Activated effector memory CD4-positive, alpha-beta T cell treated with Interleukin-2 at 50 U/mL for 16 hours (primary cell): ENCODE results near the gene PPP4R2.

Experiments
- DNase-seq: peaks from one replicate; pipeline ENCODE4 v3.0.0-alpha.2; 2020

PPP4R2 gene, protein sequence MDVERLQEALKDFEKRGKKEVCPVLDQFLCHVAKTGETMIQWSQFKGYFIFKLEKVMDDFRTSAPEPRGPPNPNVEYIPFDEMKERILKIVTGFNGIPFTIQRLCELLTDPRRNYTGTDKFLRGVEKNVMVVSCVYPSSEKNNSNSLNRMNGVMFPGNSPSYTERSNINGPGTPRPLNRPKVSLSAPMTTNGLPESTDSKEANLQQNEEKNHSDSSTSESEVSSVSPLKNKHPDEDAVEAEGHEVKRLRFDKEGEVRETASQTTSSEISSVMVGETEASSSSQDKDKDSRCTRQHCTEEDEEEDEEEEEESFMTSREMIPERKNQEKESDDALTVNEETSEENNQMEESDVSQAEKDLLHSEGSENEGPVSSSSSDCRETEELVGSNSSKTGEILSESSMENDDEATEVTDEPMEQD

DNA sequence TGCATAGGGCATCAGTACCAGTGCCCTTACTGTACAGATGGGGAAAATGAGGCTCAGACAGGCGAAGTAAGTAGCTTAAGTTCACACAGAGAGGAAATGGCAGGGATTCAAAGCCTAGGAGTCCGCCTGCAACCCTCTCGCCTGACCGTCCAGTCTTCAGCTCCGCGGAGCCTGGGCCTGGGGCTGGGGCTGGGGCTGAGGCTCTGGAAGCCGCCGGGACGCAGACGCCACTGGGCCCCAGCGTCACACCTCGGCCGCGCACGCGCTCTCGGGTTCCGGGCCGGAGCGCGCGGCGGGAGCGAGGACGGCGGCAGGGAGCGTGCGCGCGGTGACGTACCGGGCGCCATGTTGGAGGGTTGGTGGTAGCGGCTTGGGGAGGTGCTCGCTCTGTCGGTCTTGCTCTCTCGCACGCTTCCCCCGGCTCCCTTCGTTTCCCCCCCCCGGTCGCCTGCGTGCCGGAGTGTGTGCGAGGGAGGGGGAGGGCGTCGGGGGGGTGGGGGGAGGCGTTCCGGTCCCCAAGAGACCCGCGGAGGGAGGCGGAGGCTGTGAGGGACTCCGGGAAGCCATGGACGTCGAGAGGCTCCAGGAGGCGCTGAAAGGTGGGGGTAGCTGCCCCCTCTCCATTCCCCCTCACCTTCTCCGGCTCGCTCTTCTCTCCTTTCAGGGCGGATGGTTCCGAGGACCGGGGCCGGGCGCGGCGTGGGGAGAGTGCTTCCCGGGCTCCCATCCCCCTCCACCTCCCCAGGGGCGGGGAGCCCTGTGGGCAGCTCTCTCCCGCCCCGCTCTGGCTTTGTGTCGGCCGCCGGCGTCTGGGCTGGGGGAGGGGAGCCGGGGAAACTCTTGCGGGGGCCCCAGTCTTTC, at the start of gene PPP4R2:
Gene PPP4R2, plus strand, starts transcription at position 339 of the 861 bp plus-strand sequence. Its CDS starts 227 bp downstream, at position 566.
- peak; percentile 90 for DNase-seq

DNA sequence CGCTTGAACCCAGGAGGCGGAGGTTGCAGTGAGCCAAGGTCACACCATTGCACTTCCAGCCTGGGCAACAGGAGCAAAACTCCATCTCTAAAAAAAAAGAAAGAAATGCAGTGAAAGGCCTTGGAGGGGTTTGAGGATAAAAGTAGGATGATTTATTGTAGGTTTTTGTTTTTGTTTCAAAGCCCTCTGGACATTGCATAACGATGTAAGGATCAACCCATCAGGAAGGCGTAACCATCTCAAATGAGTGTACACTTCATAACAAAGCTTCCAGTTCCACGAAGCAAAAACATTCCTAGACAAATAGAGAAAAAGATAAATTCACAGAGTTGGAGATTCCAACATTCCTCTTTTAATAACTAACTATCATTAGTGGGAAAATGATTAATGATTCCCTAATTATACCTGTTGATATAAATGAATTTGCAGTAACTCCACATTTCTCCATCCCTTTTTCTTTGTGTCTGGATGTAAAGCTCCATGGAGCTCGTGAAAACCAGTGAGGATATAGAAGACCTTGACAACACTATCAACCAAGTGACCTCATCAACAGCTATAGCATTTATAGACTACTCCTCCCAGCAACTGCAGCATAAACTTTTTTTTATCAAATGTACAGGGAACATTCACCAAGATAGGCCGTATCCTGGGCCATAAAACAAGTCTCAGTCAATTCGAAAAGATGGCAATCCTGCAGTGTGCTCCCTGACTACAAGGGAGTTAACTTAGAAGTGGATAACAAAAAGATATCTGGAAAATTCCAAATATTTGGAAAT, 48.7 kb upstream of the PPP4R2 start:
- no peak for DNase-seq

DNA sequence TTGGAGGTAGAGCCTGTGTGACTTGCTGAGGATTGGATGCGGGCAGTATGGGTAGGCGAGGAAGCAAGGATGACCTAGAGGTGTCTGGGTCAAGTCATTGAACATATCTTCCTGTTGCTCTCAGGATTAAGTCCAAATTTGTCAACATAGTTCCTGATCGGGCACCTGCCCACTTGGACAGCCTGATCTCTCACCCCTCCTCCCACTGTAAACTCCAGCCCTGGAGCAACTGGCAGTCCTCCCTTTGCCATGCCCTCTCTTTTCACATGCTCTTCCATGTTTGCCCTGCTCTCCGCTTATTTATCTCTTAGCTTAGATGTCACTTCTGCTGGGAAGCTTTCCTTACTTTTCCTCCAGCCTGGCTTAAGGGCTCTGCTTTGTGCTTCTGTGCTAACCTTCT, 47.6 kb upstream of the PPP4R2 start:
- DNase-seq: no peak

DNA sequence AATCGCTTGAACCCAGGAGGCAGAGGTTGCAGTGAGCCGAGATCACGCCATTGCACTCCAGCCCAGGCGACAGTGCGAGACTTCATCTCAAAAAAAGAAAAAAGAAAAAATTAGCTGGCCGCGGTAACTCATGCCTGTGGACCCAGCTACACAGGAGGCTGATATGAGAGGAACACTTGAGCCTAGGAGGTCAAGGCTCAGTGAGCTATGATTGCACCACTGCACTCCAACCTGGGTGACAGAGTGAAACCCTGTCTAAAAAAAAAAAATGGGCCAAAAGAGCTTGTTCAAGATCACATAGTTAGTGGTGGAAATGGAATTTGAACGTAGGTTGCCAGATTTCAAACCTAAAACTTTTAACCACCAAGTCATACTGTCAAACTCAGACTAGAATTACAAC, 46.2 kb upstream of the PPP4R2 start:
- DNase-seq: no peak

DNA sequence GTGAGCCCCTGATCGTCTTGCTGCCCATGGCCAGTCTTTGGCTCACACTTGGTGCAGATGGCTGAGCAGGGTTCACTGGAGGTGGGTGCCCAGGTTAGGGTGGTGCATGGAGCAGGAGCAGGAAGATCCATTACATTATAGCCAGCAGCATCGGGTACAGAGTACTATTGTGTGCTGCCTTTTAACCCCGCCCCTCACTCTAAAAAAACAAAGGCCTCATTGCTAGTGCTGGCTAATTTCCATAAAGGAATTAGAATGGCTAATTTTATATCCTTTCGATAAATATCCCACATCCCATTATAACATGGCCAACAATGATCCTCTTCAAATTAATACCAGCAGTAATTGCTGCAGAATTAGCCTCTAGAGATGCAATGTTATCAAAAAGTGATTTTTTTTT, 45.8 kb upstream of the PPP4R2 start:
- no peak for DNase-seq

DNA sequence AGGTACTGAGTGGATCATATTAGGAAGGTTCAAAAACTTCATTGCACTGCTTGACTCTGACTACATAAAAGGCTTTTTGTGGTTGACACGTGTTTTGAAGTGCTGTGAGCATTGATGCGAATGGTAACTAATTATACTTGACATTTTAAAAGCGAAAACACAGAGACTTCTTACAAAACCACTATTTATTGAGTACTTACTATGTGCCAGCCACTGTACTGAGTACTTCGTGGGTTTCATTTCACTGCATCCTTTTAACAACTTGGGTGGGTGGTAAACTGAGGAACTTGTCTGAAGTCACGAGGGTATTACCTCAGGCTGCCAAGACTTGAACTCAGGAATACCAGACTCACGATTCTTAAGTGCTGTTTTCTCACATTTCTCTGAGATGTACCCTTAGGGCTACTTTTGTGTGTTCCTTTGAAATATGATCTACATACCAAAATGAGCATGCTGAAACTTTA, 45.3 kb upstream of the PPP4R2 start:
- DNase-seq: no peak

DNA sequence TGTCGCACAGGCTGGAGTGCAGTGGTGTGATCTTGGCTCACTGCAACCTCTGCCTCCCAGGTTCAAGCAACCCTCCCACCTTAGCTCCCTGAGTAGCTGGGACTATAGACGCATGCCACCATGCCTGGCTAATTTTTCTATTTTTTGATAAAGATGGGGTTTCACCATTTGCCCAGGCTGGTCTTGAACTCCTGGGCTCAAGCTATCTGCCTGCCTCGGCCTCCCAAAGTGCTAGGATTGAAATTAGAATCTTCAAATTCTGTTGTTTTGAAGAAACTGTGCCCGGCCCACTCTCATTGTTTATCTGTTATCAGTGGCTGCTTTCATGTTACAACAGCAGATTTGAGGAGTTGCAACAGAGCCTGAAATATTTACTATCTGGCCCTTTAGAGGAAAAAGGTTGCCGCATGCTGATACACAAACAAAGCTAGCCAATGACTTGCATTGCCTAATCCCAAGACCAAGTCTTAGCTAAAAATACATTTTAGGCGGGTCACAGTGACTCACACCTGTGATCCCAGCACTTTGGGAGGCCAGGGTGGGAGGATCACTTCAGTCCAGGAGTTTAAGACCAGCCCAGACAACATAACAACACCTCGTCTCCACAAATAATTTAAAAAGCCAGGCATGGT, 43.2 kb upstream of the PPP4R2 start:
- no peak for DNase-seq

DNA sequence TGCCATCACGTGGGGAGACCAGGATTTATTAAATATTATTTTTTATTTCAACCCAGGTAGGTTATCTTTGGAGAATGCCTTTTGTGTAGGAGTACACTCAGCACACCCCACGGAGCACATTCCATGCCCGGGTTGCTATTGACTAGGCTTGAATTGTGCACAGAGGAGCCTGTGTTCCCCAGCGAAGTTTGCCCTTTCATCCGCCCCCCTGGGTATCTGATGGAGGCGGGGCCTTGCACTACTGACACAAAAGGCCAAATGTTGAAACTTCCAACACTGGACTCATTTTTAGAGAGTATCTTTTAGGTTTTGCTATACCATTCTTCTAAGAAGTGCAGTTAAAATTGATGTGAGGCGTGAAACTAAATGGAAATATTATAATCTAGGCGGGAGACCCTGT, 39.3 kb upstream of the PPP4R2 start:
- DNase-seq: no peak

DNA sequence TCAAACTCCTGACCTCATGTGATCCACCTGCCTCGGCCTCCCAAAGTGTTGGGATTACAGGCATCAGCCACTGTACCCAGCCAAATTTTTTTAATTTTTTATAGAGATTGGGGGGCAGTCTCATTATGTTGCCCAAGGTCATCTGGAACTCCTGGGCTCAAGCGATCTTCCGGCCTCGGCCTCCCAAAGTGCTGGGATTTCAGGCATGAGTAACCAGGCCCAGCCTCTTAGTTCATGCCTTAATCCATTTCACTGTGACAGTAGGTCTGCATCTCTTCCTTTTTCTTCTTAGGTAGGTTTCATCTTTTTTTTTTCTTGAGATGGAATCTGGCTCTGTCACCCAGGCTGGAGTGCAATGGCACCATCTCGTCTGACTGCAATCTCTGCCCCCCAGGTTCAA, 37.3 kb upstream of the PPP4R2 start:
- DNase-seq: no peak

DNA sequence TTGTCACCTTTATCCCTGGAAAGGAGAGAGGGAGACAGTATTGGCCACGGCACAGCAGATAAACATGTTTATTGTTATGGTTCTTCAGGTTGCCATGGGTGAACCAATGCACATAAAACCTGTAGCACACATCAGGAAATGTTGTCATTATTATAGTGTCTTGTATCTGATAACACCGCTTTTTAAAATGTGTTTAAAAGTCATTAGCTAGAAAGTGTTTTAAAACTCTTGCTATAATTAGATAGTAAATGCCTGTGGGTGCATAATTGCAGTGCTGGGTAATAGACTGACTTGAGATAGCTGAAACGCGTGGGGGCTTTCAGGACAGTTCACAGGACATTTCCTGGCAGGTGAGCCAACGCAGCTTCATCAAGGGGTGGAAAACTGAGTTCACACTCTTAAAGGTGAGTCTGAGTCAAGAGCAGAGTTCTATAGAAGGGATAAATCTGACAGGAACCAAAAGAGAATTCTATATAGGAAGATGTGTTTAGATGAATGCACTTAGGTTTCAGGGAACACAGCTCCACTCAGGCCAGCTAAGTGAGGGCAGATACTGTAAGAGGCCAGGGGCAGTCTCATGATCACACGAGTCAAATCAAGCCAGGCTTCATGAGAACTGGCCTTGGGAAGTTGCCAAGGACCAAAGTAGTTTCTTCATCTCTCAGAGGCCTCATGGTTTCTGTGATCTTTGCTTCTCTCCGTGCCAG, 35.6 kb upstream of the PPP4R2 start:
- DNase-seq: no peak

DNA sequence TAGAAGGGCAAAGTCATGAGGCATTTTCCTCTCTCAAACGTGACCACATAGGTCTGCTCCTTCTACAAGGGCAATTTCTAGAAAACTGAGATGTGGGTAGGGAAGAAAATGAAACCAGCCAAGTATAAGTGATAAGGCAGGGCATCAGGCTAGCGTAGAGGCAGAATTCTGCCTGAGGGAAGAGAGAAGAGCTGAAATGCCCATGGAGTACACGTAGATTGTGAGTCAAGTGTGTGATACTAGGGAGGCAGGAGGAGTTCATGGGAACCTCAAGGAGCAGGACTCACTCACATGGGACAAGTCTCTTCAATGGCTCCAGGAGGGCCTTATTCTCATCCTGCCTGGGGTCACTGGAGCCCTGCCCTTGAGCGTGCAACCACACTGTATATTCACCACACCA, 34.9 kb upstream of the PPP4R2 start:
- DNase-seq: no peak

DNA sequence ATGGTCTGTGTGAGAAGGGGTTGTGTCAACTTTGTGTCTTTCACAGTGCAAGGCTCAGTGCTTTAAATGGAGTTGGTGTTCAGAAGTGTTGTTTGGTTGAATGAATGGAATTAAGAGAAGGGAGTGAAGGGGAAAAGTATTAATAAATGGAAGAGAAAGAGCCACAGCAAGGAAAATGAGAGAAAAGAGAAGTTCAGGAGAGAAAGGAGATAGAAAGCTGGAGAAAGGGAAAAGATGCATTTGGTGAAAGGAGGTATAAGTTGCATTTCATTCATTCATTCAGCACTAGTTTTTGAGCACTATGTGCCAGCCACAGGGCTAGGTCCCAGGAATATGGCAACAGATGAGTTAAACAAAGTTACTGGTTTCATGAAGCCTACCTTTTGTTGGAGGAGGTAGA, 34.3 kb upstream of the PPP4R2 start:
- no peak for DNase-seq

DNA sequence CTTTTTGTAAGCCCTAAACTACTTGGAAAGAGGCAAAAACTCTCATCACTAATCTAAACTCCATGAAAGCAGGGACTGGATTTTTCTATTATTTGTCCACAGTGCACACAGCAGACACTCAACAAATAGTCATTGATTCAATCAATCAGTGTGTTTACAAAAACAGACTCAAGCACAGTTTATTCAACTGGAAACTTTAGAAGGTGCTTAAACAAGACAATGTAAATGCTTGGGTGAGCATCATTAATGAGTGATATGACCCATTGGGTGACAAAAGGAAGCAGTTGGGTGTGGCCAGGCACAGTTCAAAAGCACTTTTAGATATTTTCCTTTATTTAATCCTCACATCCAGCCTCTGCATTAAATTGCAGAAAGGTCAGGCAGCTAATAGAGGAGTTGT, 32.0 kb upstream of the PPP4R2 start:
- no peak for DNase-seq

DNA sequence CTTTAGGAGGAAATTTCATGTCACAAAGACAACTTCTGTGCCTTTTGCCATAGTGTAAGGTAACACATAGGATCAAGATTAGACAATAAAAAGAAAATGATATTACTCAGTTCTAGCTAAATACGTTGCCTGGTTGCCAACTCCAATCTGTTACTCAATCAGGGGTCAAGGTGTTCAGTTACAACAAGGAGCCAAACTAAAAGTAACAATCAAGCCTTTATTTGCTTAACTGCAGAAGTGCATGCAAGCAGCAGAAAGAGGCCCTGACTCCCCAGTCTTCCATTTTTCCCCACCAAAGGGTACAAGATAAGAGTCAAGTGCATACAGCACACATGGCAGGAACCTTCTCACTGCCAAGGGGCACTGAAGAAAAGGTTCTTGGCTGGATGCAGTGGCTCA, 28.3 kb upstream of the PPP4R2 start:
- DNase-seq: no peak

DNA sequence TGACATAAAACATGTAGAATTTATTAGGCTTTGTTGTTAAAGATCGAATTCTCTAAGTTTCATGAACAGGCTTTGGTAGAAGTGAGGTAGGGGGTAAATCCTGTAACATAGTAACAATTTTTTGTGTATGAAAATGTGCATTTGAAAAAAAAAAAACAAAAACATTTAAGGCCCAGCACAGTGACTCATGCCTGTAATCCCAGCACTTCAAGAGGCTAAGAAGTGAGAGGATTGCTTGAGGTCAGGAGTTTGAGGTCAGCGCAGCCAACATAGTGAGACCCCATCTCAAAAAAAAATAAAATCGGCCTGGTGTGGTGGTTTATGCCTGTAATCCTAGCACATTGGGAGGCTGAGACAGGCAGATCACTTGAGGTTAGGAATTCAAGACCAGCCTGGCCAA, 26.8 kb upstream of the PPP4R2 start:
- no peak for DNase-seq

DNA sequence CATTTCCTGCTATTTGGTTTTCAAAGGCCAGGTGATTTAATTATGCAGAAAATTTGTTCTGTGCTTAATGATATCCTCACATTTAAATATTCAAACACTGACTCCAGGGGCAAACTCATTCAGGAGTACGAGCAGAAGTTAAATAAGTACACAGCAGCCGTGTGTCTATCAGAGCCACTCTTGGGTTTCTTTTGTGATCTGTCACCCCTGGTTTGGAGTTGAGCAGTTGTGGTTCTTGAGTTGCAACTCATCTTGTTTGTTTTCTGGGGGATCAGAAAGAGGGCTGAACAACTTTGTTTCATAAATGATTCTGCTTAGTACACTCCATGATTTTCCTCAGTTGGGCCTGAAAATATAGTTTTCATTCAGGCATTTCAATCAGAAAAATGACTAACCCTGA, 25.7 kb upstream of the PPP4R2 start:
- DNase-seq: no peak

DNA sequence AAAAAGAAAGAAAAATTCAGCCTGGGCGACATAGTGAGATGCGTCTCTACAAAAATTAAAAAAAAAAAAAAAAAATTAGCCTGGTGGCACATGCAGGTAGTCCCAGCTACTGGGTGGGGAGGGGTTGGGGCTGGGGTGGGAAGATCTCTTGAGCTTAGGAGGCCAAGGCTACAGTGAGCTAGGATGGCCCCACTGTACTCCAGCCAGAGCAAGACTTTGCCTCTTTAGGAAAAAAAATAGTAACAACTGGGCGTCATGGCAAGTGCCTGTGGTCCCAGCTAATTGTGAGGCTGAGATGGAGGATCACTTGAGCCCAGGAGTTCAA, 23.9 kb upstream of the PPP4R2 start:
- DNase-seq: no peak

DNA sequence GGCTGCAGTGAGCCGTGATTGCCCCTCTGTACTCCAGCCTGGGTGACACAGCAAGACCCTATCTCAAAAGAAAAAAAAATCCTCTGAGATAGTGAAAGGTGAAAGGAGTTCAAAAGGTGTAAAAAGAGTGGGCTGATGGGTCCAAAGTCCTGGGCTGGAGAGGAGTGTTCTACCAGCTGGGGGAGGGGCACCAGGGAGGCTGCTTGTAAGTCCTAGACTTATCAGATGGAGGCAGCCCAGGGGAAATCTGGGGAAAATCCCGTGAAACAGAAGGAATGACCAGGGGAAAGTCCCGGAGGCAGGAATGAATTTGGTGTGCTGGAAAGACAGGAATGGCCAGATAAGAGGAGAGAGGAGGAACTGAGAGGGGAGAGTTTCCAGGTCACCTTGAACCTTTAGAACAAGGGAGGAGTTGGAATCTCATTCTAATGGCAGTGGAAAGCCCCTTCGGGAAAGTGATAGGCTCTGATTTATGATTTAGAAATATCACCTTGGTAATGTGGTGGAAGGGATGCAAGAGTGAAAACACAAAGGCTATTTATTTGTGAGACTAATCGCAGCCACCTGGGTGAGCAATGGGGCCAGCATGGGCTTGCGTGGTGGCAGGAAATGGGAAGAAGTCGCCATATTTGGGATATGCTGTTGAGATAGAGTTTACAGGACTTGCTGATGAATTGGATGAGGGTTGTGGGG, 23.4 kb upstream of the PPP4R2 start:
- DNase-seq: no peak

DNA sequence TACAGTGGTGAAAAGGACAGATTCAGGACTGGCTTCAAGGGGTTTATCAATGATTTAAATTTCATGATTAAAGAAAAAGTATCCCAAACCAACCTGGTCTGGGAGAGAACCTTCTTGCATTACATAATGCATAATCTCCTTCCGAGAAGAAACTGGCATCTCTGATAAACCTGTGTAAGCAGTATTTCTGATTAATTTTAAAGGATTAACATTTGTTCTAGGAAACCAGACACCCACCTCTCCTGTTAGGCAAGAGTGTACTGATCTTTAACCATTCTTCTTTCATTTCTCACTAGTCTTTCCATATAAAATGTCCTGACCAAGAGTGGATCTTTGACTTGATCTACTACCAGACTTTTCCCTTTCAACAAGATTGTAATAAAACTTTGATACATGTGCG, 22.8 kb upstream of the PPP4R2 start:
- no peak for DNase-seq

DNA sequence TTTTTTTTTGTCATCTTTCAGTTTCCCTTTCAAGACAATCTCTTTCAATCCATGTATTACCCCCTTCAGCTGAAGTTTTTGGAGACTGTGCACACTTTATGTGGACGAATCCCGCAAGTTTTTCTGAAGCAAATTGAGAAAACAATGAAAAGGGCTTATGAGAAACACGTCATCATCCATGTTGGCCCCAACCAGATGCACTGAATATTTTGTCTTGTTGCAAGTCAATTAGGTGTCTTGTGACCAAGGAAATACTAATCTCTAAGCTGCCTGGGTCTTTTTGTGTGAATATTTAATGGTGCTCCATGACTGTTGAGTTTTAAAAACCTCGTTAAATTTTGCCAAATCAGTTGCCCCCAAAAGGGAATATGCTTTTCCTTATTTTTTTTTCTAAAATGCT, 21.7 kb upstream of the PPP4R2 start:
- no peak for DNase-seq

DNA sequence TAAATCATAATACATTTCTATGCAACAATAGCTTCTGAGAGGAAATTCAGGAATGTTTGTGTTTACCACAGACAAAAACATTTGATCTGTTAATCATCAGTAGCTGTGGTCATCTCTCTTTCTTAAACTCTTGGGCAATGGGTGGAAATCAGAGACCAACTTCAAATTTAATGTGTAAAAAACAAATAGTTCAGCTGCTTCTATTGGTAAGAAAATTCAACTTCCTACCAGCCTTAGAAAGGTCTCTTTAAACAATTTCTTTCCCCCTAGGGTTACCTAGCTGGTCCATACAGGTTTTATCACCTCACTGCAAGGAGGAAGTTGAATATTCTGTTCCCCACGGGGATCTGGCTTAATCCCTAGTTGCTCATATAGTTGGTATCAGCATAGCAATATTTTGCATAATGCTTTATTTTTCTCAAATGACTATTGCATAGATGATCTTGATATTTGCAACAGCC, 20.3 kb upstream of the PPP4R2 start:
- no peak for DNase-seq
